NCI-H187 treated with DMSO at 0.1 percent for 48 hours (cell line): ENCODE measurements around the gene ZFP1.

ENCODE experiments used
- DNase-seq: peaks from one replicate; lab custom pipeline; 2025; lab: John Stamatoyannopoulos, UW

ZFP1 gene

DNA sequence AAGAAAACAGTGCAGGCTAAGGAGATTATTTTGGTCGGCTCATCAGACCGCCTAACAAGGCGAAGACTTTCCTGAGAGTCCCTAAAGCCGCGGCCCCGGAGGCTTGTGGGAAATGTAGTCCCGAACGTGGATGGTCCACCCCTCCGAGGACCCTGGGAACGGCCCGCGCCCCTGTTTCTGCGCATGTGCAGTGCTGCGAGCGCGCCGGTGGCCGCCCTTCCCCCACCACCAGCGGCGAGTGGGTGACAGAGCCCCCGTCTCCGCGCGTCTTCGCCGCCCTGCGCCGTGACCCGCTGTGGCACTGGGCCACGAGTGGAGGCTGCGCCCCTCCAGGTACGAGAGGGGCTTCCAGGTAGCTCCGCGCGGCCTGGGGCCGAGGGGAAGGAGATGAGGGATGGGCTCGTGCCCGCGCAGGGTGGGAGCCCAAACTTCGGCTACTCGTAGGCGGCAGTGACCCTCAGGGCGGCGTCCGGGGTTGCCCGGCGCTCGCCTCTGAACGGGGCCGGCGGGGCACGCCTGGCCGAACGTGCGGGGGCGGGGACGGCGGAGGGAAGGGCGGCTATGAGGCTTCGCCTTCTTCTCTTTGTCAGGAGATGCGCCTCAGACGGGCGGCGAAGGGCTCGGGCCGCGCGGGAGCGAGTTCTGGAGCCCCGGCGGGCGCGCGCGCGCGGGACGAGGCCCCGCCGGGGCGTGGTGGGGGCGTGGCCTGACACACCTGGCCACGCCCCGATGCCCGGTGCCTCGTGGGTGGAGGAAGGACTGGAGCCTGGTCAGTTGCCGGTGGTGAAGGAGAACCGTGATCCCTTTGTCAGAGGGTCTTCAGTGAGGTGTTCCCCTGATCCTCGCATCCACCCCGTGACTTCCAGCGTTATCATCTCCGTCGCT lies at the start of gene ZFP1:
Gene ZFP1, plus strand, starts transcription at position 214 of the 885 bp plus-strand sequence. CDS start 4,428 bp downstream, outside the sequence.
- peak; percentile 46 for DNase-seq

DNA sequence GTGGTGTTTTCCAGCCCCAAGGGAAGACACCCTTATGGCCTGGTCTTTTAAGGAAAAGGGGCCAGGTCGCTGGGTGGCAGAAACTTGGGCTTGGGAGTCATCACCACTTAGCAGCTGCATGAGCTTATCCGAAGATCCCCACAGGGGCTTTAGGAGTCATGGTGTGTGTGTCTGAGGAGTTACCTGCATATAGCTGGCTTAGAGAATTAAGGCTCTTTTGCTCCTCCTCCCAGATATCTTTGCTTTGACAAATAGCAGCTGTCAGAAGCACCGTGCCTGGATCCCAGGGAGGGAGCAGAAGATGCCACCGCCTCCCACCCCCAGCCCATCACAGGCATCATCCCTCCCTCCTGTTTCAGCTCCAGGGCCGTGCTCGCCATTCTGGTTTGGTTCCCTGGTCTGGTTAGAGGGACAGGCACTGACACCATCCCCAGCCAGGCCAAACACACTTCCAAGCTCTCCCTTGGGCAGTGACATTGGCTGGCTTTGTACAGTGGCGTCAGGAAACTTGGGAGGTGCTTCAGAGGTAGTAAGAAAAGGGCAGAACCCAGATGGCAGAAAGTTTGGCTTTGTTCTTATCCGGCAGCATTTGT lies 49.2 kb upstream of the ZFP1 start:
- no peak for DNase-seq

DNA sequence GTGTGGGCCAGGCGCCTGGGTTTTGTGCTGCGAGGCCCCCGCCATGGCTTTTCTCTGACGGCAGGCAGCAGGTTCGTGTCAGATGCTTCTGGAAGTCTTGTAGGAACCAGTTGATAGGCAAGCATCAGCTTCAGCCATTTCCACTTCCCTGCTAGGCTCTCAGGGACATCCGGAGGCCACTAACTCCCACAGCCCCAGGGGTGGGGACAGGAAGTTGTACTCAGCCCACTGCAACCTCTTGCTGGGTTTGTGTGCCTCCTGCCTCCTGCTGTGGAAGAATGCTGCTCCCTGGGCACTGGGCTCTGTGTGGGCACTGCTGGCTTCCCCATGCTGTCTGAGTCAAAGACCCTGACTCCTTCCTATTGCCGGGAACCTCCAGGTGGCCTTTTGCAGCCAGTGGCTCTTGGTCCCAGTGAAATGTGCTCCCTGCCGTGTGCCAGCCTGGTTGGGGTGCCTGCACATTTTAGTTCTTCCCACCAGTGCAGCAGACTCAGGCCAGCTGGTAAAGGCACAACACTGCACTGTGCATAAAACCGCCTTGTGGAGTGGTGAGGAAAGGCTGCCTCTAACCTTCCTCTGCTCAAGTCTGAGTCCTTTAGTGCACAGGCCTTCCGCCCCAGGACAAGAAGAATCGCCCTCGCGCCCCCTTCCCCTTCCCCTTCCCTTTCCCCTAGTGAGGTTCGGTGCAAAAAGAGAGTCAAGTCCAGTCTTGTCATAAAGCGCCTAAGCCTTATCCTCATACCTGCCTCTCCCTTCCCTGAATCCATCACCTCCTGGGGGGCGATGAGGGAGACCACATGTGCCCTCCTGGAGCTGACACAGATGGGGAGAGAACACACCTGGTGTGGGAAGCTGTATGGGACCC lies 48.4 kb upstream of the ZFP1 start:
- DNase-seq, result no peak

DNA sequence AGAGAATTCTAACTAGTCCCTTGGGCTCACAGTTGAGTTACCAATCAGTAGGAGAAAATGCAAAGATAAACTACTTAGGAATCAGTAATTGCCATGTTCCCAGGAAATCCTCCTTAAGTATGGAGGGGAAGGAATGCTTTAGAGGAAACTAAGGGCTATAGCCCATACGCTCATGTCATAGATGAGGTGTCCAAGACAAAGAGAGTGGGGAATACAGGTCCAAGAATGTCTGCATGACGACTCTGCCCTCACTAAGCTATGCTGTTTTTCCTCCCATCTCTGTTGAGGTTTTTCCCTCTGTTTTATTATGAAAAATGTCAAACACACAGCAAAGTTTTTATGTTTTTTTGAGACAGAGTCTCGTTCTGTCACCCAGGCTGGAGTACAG lies 47.7 kb upstream of the ZFP1 start:
- DNase-seq, result no peak

DNA sequence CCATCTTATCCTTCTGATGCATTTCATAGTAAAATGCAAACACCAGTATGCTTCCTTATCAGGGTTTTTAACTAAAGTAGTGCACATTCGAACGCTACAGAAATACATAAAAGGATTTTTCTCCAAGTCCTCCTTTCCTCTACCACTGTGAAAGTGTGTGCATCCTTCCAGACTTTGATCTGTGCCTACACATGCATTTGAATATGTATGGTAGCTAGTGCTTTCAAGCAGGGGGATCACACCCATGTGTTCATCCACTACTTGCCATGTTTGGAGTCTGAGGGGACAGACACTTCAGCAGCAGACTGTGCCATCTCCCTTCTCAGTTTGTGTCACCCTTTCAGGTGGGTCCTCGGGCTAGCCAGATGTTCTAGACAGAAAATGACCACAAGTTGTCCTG lies 46.7 kb upstream of the ZFP1 start:
- DNase-seq, result no peak

DNA sequence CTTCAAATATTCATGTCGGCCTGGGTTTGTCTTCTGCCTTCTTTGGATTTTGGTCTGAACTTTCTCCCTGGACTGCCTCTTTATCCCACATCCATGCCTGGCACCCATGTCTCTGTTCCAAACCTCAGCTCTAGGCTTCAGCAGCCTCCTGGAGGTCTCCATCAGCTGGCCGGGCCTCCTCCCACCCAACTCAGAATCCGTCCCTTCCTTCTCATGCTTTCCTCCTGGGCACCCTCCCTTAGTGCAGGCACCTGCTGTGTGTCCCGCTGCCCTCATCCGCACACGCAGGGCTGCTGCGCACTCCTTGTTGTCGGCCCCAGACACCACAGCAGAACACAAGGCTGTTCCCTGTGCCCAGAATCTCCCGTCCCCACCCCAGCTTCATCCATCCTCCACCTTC lies 45.7 kb upstream of the ZFP1 start:
- no peak for DNase-seq

DNA sequence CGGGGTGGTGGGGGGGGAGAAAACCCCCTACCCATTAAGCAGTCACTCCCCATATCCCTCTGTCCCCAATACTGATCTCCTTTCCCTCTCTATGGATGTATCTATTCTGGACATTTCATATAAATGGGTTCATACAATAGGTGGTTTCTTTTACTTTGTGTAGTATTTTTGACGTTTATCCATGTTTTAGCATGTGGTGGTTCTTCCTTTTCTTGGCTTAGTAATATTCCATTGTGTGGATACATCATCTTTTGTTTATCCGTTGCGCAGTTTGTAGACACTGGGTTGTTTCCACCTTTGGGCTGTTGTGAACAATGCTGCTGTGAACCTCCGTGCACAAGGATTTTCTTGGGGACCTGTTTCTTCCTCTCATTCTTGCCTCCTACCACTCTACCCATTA lies 44.3 kb upstream of the ZFP1 start:
- DNase-seq, result no peak

DNA sequence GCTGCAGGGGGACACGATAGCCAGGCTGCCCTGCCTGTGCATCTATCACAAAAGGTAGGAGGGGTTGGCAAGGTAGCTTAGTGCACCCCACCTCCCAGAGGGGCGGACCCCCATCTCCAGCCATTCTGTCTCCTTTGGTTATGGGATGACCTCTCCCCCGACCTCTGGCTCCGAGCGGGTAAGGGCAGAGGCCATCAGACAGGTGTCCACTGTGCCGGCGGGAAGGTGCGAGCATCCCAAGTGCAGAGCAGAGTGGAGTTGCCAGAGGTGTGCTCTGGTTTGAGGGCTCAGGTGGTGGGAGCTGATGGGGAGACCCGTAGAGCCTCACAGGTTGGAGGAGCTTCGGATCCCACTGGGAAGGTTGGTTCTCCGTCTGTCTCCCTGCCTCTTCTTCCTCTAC lies 43.5 kb upstream of the ZFP1 start:
- no peak for DNase-seq

DNA sequence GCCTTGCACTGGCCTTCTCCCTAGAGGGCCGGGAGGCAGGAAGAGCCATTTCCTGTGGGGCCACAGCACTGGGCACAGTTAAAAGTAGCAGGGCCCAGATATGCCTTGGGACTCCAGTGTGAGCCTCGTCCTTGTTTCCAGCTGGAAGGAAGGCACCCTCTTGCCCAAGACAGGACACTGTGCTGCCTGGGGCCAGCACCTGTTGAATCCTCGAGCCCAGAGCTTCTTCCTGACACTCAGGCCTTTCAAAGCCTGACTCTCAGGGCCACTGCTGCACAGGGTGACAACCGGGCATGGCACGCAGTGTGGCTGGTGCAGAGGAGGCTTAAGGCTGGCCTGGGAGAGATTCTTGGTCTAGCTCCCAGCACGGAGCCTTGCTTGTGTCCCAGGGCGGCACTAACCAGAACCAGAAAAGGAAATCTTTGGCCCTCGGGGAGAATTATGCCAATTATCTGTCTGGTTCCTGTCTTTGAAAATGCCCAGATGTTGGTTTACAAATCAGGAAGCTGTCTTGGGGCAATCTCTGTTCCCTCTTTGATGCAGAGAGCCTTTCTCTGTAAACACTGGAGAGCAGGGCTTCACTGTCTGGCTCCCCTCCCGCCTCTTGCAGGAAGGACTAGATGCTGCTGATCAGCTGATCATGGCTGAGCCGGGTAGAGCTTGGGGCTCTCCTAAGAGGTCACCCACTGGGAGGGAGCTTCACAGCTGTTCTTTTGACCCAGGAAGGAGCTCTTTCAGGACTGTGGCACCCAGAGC lies 42.8 kb upstream of the ZFP1 start:
- DNase-seq, result no peak

DNA sequence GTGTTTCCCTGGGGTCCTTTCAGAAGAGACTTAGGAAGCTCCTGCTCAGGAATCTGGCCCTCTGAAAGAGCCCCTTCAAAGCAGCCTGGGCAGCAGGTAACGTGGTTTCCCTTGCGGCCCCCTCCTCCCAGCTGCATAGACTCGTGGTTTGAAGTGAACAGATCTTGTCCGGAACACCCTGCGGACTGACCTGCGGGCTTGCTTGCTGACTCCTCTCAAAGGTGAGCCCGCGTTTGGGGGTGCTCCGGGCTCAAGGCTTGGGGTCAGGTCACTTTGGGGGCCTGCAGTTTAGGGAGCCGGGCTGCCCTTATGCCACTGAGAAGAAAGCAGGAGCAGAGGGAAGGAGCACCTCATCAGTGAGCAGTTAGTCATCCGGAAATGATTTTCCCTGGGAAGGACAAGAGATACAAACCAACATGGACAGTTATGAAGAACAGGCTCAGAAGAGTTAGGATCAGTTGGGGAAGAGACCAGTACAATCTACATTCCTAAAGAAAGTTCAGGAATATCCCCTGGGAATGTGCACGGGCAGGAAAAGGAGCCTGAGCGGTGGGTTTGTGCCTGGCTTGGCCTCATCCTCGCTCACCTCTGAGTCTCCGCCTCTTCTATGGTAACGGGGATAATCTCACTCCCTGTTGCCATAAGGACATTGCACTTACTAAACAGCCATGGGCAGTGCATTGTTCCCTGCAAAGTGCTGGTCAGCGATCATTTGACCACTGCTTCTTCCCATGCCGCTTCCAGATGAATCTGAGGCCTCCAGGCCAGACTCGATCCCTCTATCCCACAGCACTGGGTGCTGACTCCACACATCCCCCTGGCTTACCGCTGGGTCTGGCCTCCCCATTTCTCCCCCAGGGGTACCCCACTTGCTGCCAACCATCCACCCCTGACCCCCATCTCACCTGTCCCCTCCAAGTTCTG lies 41.7 kb upstream of the ZFP1 start:
- no peak for DNase-seq

DNA sequence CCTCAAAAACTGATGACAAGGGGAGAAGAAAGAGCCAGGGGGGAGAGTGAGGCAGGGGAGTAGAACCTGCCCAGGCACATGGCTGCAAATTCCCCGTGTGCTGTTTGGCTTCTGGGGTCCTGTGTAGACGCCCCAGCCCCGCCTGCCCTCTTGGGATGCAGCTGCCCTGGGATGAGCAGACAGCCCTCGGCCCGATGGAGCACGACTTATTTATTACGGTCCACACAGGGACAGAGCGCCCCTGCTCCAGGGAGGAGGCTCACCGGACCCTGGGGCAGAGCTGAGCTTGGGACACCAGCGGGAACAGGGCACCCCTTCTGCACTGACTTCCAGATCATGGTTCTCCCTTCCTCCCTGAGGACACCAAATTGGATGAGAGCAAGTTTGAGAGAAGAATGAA lies 40.8 kb upstream of the ZFP1 start:
- DNase-seq, result no peak

DNA sequence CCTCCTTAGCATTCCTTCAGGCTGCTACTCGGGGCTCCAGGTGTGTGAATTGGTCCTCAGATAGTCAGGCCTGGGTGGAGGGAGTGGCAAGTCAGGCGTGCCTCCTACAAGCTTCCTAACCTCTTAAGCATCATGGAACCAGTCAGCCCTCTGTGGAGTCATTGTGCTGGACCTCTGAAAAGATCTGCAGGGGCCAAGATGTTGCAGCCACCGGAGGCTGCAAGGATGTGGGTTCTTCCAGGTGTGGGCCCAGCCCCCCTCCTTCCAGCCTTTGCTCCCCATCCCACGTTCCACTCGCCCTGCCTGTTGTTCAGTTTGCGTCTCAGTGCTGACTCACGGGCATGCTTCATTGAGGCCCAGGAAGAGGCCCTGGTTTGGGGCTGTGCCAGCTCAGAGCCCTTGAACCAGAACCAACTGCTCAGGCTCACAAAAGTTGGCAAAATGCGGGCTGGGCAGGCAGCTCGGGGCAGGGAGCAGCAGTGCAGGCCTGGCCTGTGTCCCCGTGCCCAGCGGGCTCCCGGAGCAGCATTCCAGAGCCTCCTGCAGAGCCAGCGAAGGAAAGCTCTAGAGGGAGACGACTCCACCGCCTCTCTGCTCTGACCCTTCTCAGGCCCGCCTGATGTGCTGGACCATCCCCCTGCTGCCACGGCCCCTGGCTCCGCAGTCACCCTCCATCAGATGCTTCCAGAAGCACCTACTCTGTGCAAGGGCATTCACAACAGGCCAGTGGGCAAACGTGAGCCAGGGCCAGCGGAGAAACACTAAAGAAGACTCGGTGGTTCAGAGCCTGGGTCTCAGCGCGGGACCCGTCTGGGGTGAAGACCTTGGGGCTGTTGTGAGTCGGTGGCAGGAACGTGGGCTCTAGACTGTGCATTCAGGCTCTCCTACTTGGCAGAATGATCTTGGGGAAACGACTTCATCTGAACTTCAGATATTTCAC lies 39.3 kb upstream of the ZFP1 start:
- DNase-seq, result no peak

DNA sequence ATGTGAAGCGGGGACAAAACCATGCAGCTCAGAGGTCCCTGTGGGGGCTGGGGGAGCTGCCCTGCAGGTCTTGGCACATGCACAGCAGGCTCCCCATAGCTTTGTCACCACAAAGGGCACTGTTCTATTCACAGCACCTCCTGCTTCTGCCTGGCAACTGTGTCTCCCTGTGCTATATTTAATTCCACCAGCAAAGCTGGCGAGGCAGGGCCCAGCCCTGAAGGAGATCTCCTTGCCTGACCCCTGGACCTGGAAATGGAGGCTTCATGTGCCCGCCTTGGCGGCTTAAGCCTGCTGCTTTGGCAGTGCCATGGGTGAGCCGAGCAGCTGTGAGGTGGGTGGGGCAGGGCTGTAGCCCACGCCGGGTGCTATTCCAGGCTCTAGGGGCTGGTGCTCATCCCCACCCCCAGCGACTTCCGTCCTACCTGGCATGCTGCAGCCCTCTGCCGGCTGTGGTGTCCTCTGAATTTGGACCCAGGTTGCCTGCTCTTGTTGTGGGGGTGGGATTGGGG lies 38.5 kb upstream of the ZFP1 start:
- no peak for DNase-seq

DNA sequence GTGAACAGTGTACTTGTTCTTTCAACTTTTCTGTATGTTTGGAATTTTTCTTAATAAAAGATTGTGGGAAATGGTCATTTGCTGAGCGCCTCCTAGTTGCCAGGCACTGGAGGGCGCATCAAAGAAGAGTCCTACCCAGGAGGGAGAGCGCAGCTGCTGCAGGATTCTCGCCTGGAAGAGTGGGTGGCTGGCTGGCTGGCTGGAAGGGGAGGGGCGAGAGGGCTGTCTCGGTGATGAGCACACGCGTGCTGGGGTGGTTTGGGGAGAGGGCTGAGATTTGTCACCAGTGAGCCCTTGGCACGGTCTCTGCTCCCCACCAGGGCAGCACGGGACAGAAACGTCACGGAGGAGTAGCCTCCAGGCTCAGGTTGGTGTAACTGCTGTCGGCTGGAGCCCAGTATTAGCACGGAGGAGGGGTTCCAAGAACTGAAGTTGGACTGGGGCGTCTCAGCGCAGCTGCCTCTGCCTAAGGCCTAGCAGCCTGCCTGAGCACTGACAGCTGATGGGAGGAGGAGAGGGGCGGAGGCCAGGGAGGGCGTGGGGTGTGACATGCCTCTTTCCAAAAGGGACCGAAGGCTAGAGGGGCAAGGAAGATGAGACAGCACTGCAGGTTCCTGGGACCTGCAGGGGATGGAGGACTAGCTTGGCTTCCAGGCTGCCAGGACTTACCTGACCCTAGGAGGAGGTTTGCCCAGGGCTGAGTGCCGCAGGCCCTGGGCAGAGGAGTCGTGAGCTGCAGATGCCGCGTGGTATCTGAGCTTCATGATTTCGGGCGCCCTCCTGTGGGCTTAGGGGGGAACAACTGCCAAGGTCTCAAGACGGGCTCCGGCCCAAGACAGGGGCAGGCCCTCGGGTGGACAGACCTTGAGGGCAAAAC lies 37.4 kb upstream of the ZFP1 start:
- peak; percentile 16 for DNase-seq

DNA sequence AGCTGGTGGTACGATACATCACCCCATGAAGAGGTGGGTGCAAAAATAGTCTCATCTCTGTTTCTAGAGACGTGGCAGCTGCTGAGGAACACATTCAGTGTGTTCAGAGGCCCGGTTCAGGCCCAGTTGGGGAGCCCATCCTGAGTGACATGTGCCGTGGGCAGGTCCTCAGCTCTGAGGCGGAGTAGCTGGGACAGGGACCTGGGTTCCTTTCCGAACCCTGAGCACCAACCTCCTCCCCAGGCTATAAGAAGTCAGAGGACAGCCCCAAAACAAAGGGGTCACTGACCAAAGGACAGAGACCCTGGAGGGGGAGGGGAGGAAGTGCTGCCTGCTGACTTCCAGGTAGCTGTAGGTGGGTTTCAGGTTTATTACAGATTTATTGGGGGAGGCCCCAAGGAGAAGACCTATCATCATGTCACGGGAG lies 36.8 kb upstream of the ZFP1 start:
- no peak for DNase-seq

DNA sequence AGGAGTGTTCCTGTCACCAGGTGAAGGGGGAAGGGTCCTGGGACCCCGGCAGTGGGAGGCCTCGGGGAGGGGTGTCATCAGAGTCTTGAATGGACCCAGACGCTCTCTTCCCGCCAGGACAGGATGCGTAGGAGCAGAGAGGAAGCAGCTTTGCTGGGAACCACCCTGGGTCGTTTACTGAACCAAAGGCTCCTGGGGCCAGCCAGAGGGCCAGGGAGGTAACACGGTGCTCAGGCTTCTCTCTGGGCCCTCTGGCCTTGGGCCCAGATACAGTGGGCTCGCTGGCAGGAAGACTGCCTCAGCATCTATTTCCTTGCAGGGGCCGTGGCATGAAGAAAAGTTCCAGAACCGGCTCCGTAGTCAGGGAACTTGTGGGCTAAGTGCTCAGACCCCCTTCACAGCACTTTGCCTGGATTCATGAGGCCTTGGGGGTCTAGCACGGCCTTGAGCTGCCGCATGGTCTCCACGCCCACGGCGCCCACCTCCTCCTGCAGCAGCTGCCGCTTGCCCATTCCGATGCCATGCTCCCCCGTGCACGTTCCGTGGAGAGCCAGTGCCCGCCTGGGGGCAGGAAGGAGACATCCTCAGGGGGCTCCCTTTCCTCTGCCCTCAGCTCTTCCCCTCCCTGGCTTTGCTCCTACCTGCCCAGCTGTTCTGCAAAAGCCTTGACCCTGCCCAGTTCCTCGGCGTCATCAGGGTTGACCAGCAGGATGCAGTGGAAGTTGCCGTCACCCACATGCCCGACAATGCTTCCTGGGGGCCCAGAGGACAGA lies 36.2 kb upstream of the ZFP1 start:
- no peak for DNase-seq

DNA sequence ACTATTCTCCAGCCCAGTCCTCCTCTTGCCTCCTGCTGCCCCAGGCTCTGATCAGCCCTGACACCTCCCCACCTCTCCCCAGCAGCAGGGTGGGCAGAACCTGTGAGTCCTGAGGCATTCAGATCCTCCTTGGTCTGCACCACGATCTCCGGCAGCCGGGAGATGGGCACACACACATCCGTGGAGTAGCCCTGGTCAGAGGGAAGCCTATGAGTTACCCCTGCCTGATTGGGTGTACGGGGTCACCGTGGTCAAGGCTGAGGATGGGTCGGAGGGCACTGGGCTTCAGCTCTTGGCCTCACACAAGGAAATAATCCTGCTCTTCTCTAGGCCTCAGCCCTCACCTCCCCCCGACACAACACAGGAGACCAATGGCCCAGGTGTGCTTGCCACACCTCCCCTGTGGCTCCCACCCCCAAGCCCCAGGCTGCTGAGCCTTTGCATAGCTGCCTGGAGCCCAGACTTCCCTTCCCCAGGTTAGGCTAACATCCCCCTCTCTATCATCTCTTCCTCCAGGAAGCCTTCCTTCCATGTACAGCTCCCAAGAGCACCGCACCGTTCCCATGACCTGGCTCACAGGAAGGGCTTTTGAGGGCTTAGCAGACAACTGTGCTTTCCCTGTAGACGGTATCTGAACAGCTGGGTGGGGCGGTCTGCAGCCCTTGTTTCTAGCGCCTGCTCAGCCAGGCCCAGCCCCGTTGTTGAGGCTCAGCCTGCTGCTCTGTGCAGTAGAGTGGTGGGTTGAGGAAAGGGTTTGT lies 35.4 kb upstream of the ZFP1 start:
- DNase-seq, result no peak
